H9 (cell line): Measurements from ENCODE around the gene MICALL2. TPM values are rescaled to one million over a fixed set of nuclear protein-coding genes. Genes with fewer than 3 reads are reported as not detected.

Source experiments
- DNase-seq: peaks from one replicate; pipeline ENCODE4 v3.0.0-alpha.2; 2017
- H2AFZ ChIP-seq: one replicate; pipeline ENCODE4 v1.6.1; 2013; ENCODE audit warnings: mild to moderate bottlenecking, low read length, control low read depth, moderate library complexity
- H2AK5ac ChIP-seq: 2 replicates; pipeline ENCODE4 v1.6.1; 2013; ENCODE audit warnings: low read length, control low read depth, mixed read lengths; ENCODE audit not compliant: insufficient read length
- H2BK120ac ChIP-seq: one replicate; pipeline ENCODE4 v1.6.1; 2013; ENCODE audit warnings: low read depth, mild to moderate bottlenecking, low read length, control low read depth, inconsistent platforms; ENCODE audit not compliant: poor library complexity, severe bottlenecking
- H2BK12ac ChIP-seq: 2 replicates; pipeline ENCODE4 v1.6.1; 2013; ENCODE audit warnings: low read length, control low read depth, mixed read lengths, low read depth; ENCODE audit not compliant: insufficient read length
- H2BK15ac ChIP-seq: 2 replicates; pipeline ENCODE4 v1.6.1; 2013; ENCODE audit warnings: low read depth, low read length, control low read depth
- H2BK20ac ChIP-seq: one replicate; pipeline ENCODE4 v1.6.1; 2013; ENCODE audit warnings: low read depth, mild to moderate bottlenecking, low read length, control low read depth, inconsistent platforms; ENCODE audit not compliant: poor library complexity, severe bottlenecking
- H2BK5ac ChIP-seq: 2 replicates; pipeline ENCODE4 v1.6.1; 2013; ENCODE audit warnings: low read length, control low read depth, mixed read lengths; ENCODE audit not compliant: insufficient read length
- H3K14ac ChIP-seq: 2 replicates; pipeline ENCODE4 v1.6.1; 2013; ENCODE audit warnings: low read length, control low read depth; ENCODE audit not compliant: insufficient read depth
- H3K18ac ChIP-seq: 2 replicates; pipeline ENCODE4 v1.6.1; 2013; ENCODE audit warnings: low read depth, mild to moderate bottlenecking, mixed read lengths, low read length, control low read depth; ENCODE audit not compliant: insufficient read length
- H3K23ac ChIP-seq: 2 replicates; pipeline ENCODE4 v1.6.1; 2013; ENCODE audit warnings: low read length, control low read depth, mixed read lengths, low read depth; ENCODE audit not compliant: insufficient read length
- H3K23me2 ChIP-seq: 2 replicates; pipeline ENCODE4 v1.6.1; 2013; ENCODE audit warnings: low read depth, mild to moderate bottlenecking, mixed read lengths, low read length, control low read depth; ENCODE audit not compliant: insufficient read length, poor library complexity, severe bottlenecking
- H3K27ac ChIP-seq: 2 replicates; pipeline ENCODE4 v1.5.1; 2013; ENCODE audit warnings: low read length, control low read depth, mixed read lengths, low read depth; ENCODE audit not compliant: insufficient read length
- H3K27me3 ChIP-seq: 2 replicates; pipeline ENCODE4 v1.6.1; 2013; ENCODE audit warnings: low read length, control low read depth, inconsistent platforms; ENCODE audit not compliant: insufficient read depth
- H3K4ac ChIP-seq: 2 replicates; pipeline ENCODE4 v1.6.1; 2013; ENCODE audit warnings: low read depth, mild to moderate bottlenecking, control low read depth, inconsistent platforms, low read length, moderate library complexity
- H3K4me1 ChIP-seq: 2 replicates; pipeline ENCODE4 v1.6.1; 2013; ENCODE audit warnings: low read length, control low read depth, inconsistent platforms; ENCODE audit not compliant: insufficient read depth
- H3K4me2 ChIP-seq: 2 replicates; pipeline ENCODE4 v1.6.1; 2013; ENCODE audit warnings: low read length, control low read depth, mixed read lengths; ENCODE audit not compliant: insufficient read length, insufficient read depth
- H3K56ac ChIP-seq: 2 replicates; pipeline ENCODE4 v1.6.1; 2013; ENCODE audit warnings: low read depth, mild to moderate bottlenecking, mixed read lengths, low read length, control low read depth; ENCODE audit not compliant: insufficient read length
- H3K79me1 ChIP-seq: 2 replicates; pipeline ENCODE4 v1.6.1; 2013; ENCODE audit warnings: low read depth, mild to moderate bottlenecking, moderate library complexity, low read length, control low read depth, inconsistent platforms; ENCODE audit not compliant: insufficient read depth, poor library complexity, severe bottlenecking
- H3K79me2 ChIP-seq: 2 replicates; pipeline ENCODE4 v1.6.1; 2013; ENCODE audit warnings: low read length, control low read depth, inconsistent platforms; ENCODE audit not compliant: insufficient read depth
- H3K9ac ChIP-seq: 2 replicates; pipeline ENCODE4 v1.6.1; 2013; ENCODE audit warnings: low read length, control low read depth, mixed read lengths; ENCODE audit not compliant: insufficient read length; ENCODE audit errors: extremely low read depth
- H3K9me3 ChIP-seq: one replicate; pipeline ENCODE4 v1.6.1; 2013; ENCODE audit warnings: low read depth, low read length, inconsistent platforms; ENCODE audit not compliant: control insufficient read depth
- H3T11ph ChIP-seq: one replicate; pipeline ENCODE4 v1.6.1; 2013; ENCODE audit warnings: mild to moderate bottlenecking, low read length, control low read depth, inconsistent platforms
- H4K20me1 ChIP-seq: one replicate; pipeline ENCODE4 v1.6.1; 2013; ENCODE audit not compliant: control insufficient read depth, insufficient read length, insufficient read depth
- H4K5ac ChIP-seq: 2 replicates; pipeline ENCODE4 v1.6.1; 2013; ENCODE audit warnings: low read depth, mild to moderate bottlenecking, mixed read lengths, low read length, control low read depth; ENCODE audit not compliant: insufficient read length
- H4K8ac ChIP-seq: replicated peaks from 2 replicates; pipeline ENCODE4 v1.6.1; 2013; ENCODE audit warnings: low read length, control low read depth, mixed read lengths, low read depth; ENCODE audit not compliant: insufficient read length
- H4K91ac ChIP-seq: 2 replicates; pipeline ENCODE4 v1.6.1; 2013; ENCODE audit warnings: low read depth, mild to moderate bottlenecking, moderate library complexity, mixed read lengths, low read length, control low read depth; ENCODE audit not compliant: insufficient read length
- H3K27ac Mint-ChIP-seq, 3 experiments: 2 replicates in 2 of 3; 3 replicates in 1 of 3; pipeline ENCODE4 v1.8.0; 2020 to 2021; ENCODE audit warnings: mixed read lengths in 3 of 3, mild to moderate bottlenecking in 1 of 3, moderate library complexity in 1 of 3
- H3K27me3 Mint-ChIP-seq: 2 replicates; pipeline ENCODE4 v1.8.0; 2021; ENCODE audit warnings: low read depth, mild to moderate bottlenecking, moderate library complexity, mixed read lengths
- H3K36me3 Mint-ChIP-seq, 3 experiments: 2 replicates in 2 of 3; 3 replicates in 1 of 3; pipeline ENCODE4 v1.8.0; 2020 to 2021; ENCODE audit warnings: low read depth in 3 of 3, mixed read lengths in 3 of 3; ENCODE audit not compliant: insufficient read depth in 1 of 3
- H3K4me1 Mint-ChIP-seq, 2 experiments: 2 replicates each; pipeline ENCODE4 v1.8.0; 2020; ENCODE audit warnings: mixed read lengths in 2 of 2
- H3K4me3 Mint-ChIP-seq, 2 experiments: 2 replicates in 1 of 2; 3 replicates in 1 of 2; pipeline ENCODE4 v1.8.0; 2020 to 2021; ENCODE audit warnings: mild to moderate bottlenecking in 2 of 2, mixed read lengths in 2 of 2, moderate library complexity in 1 of 2
- H3K9me3 Mint-ChIP-seq, 2 experiments: 2 replicates in 1 of 2; 3 replicates in 1 of 2; pipeline ENCODE4 v1.8.0; 2020; ENCODE audit warnings: mild to moderate bottlenecking in 2 of 2, mixed read lengths in 2 of 2, moderate library complexity in 1 of 2
- WGBS: extraction: QIAGEN DNeasy Blood & Tissue Kit; methylation state at CpG from one replicate; pipeline ENCODE4 v1.1.7; 2013; ENCODE audit warnings: missing lambda C conversion rate, low lambda C conversion rate, mixed read lengths; ENCODE audit not compliant: insufficient read length; ENCODE audit errors: extremely low coverage; 5-methylcytosine and 5-hydroxymethylcytosine counted together
- total RNA-seq: library from RNA; stranded (reverse); gene quantifications from 2 replicates; pipeline ENCODE4 v1.2.1, GENCODE V29; 2021
- TF ChIP-seq, protein P1 (sequence below): fragments of 200-600 bp; sonication (generic); conservative IDR thresholded peaks from 3 replicates; pipeline ENCODE4 v1.8.0; 2021; ENCODE audit warnings: antibody characterized with exemption, mild to moderate bottlenecking

MICALL2 gene
- total RNA-seq, 1 experiment from 2014 or later = 7.1 TPM

- DNase-seq = no peak
- H3K23me2 ChIP-seq = no peaks in the 10 kb centered on the region
- no peaks in the 10 kb centered on the region; the same call in 1 of the 2 replicates for H3K4me1 ChIP-seq
- H2BK20ac ChIP-seq = no peak overlapping the region
- H3K27ac ChIP-seq = no peak overlapping the region
- Mint-ChIP-seq H3K36me3 (peaks cover 0 to 1% (median 0%) of the 10 kb centered on the region in 3 experiments; a peak in 1 of 7 replicates), H3K4me3 (no peak overlapping the region), H3K9me3 (no peaks in the 10 kb centered on the region), H3K27me3 (peaks cover 2% of the 10 kb centered on the region; the same call in 1 of the 2 replicates), H3K27ac (no peak overlapping the region), H3K4me1 (peaks cover 11 to 29% of the 10 kb centered on the region in 2 experiments)
- no peak overlapping the region for H2BK12ac ChIP-seq
- no peak overlapping the region for H4K8ac ChIP-seq
- no peak overlapping the region for H3K4ac ChIP-seq
- no peak overlapping the region for H3K56ac ChIP-seq
- no peak overlapping the region for H4K91ac ChIP-seq
- H2AK5ac ChIP-seq = no peak overlapping the region
- H2BK15ac ChIP-seq = no peak overlapping the region
- no peaks in the 10 kb centered on the region for H3K79me2 ChIP-seq
- H3K9ac ChIP-seq = no peak overlapping the region
- H2BK120ac ChIP-seq = no peak overlapping the region
- H3T11ph ChIP-seq = no peak overlapping the region
- H2BK5ac ChIP-seq = no peak overlapping the region
- no peaks in the 10 kb centered on the region for H4K20me1 ChIP-seq
- no peaks in the 10 kb centered on the region for H3K79me1 ChIP-seq
- H3K9me3 ChIP-seq = no peaks in the 10 kb centered on the region
- no peak overlapping the region for H3K23ac ChIP-seq
- no peak overlapping the region for H3K18ac ChIP-seq
- TF ChIP-seq, protein P1, sequence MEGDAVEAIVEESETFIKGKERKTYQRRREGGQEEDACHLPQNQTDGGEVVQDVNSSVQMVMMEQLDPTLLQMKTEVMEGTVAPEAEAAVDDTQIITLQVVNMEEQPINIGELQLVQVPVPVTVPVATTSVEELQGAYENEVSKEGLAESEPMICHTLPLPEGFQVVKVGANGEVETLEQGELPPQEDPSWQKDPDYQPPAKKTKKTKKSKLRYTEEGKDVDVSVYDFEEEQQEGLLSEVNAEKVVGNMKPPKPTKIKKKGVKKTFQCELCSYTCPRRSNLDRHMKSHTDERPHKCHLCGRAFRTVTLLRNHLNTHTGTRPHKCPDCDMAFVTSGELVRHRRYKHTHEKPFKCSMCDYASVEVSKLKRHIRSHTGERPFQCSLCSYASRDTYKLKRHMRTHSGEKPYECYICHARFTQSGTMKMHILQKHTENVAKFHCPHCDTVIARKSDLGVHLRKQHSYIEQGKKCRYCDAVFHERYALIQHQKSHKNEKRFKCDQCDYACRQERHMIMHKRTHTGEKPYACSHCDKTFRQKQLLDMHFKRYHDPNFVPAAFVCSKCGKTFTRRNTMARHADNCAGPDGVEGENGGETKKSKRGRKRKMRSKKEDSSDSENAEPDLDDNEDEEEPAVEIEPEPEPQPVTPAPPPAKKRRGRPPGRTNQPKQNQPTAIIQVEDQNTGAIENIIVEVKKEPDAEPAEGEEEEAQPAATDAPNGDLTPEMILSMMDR = no peak
- no peak overlapping the region for H4K5ac ChIP-seq
- no peak overlapping the region for H3K4me2 ChIP-seq
- WGBS = no CpG with 5 or more reads among the region's 12 CpGs
- H2AFZ ChIP-seq = no peak overlapping the region
- H3K14ac ChIP-seq = no peak overlapping the region
- H3K27me3 ChIP-seq = no peaks in the 10 kb centered on the region
Observed at GRCh38 chr7:1464694-1465093, 5.4 kb upstream of the MICALL2 start.
